Measurements from ENCODE around the gene PTPRD. TPM values are rescaled to one million over a fixed set of nuclear protein-coding genes. Genes with fewer than 3 reads are reported as not detected.

PTPRD gene
- total RNA-seq, 1 experiment from 2014 or later, result 0.02 TPM

- TF ChIP-seq EGR1 (IDR thresholded peaks at IDR 0.05; ENCODE audit: low read depth) (no peak), SRF (IDR thresholded peaks at IDR 0.05; ENCODE audit: low read depth) (no peak), REST (IDR thresholded peaks at IDR 0.05; ENCODE audit: low read depth) (no peak), RAD21 (IDR thresholded peaks at IDR 0.05; ENCODE audit: low read depth) (no peak), YY1 (IDR thresholded peaks at IDR 0.05; ENCODE audit: extremely low read depth, insufficient replicate concordance, low read depth, low read length) (no peak), ZBTB33 (IDR thresholded peaks at IDR 0.05; ENCODE audit: extremely low read depth, insufficient replicate concordance, low read length) (no peak), FOSL1 (IDR thresholded peaks at IDR 0.05; ENCODE audit: low read depth) (no peak), SIN3A (IDR thresholded peaks at IDR 0.05; ENCODE audit: low read depth) (no peak), CEBPB (IDR thresholded peaks at IDR 0.05; ENCODE audit: low read depth) (no peak), CTCF (IDR thresholded peaks at IDR 0.05 in 2 of 3, conservative IDR thresholded peaks at IDR 0.05 in 1 of 3; ENCODE audit: borderline replicate concordance in 1 of 3, insufficient read depth in 1 of 3, low read depth in 2 of 3, low read length in 2 of 3) (no peak), EZH2 (IDR thresholded peaks at IDR 0.05) (no peak), EZH2phosphoT487 (IDR thresholded peaks at IDR 0.05; ENCODE audit: borderline replicate concordance) (no peak), ZNF274 (IDR thresholded peaks at IDR 0.05; ENCODE audit: low read depth, low read length) (no peak), POLR2AphosphoS5 (IDR thresholded peaks at IDR 0.05; ENCODE audit: low read depth, low read length) (no peak), ZFX (IDR thresholded peaks at IDR 0.05) (no peak), ATF3 (IDR thresholded peaks at IDR 0.05) (no peak), POLR2A (IDR thresholded peaks at IDR 0.05; ENCODE audit: borderline replicate concordance, extremely low read depth, insufficient read depth, insufficient read length) (no peak)
- no peak for ATAC-seq
- H2AFZ ChIP-seq (ENCODE audit: low read depth, low read length, poor library complexity, severe bottlenecking), result no peak overlapping the region
- H3K4me2 ChIP-seq (ENCODE audit: low read length), result no peak overlapping the region
- H3K27me3 ChIP-seq (ENCODE audit: insufficient read depth, low read length), result no peaks in the 10 kb centered on the region
- H3K4me3 ChIP-seq (replicated peaks in 1 of 2; ENCODE audit: low read depth in 1 of 2, low read length in 2 of 2), result no peak overlapping the region
- no peak overlapping the region for H3K27ac ChIP-seq (ENCODE audit: low read depth, low read length)
- H3K36me3 ChIP-seq (ENCODE audit: control insufficient read depth in 1 of 2, insufficient read depth in 2 of 2, low read length in 2 of 2), result no peaks in the 10 kb centered on the region
- intact Hi-C loops (cut with micrococcal nuclease), result no loop called here
- ChIA-PET CTCF (no interaction called here), RAD21 (ENCODE audit: low non-redundant PET in 1 of 2, low total read pairs in 2 of 2, uncharacterized antibody in 2 of 2, unreplicated experiment in 2 of 2) (no interaction called here), POLR2A (no interaction called here)
- H3K9ac ChIP-seq (ENCODE audit: low read length), result no peak overlapping the region
- H4K20me1 ChIP-seq (ENCODE audit: insufficient read depth), result no peaks in the 10 kb centered on the region
- H3K79me2 ChIP-seq (ENCODE audit: insufficient read depth, low read length), result no peaks in the 10 kb centered on the region
- no peaks in the 10 kb centered on the region for H3K9me2 ChIP-seq (ENCODE audit: insufficient read depth)
- no peak for DNase-seq (ENCODE audit: low read depth, low spot score)
- peaks cover 0 to 17% of the 10 kb centered on the region in 2 experiments; a peak in 2 of 4 replicates for H3K9me3 ChIP-seq (ENCODE audit: control insufficient read depth in 1 of 2, insufficient read depth in 1 of 2, low read depth in 1 of 2, low read length in 2 of 2)
- H3K4me1 ChIP-seq (ENCODE audit: control insufficient read depth in 1 of 2, insufficient read depth in 2 of 2, low read length in 2 of 2), result no peaks in the 10 kb centered on the region
- BruUV-seq (replicated peaks), result no TSS peak
Observed at GRCh38 chr9:8750639-8751051, 1862.2 kb downstream of the PTPRD start.
